Type B pancreatic cell (in vitro differentiated cells): ENCODE data around the gene CNKSR3. TPM values are rescaled to one million over a fixed set of nuclear protein-coding genes. Genes with fewer than 3 reads are reported as not detected.

Source experiments
- DNase-seq: peaks from one replicate; pipeline ENCODE4 v3.0.0; 2021; ENCODE audit warnings: mixed read lengths; ENCODE audit not compliant: unreplicated experiment; ENCODE audit errors: extremely low spot score
- H3K27ac Mint-ChIP-seq: 2 replicates; pipeline ENCODE4 v1.8.0; 2021; ENCODE audit warnings: mild to moderate bottlenecking, mixed read lengths
- H3K27me3 Mint-ChIP-seq: 2 replicates; pipeline ENCODE4 v1.8.0; 2021; ENCODE audit warnings: mixed read lengths
- H3K36me3 Mint-ChIP-seq: 2 replicates; pipeline ENCODE4 v1.8.0; 2021; ENCODE audit warnings: mixed read lengths
- H3K4me1 Mint-ChIP-seq: one replicate; pipeline ENCODE4 v1.8.0; 2021; ENCODE audit warnings: mixed read lengths; ENCODE audit not compliant: unreplicated experiment
- H3K4me3 Mint-ChIP-seq: 2 replicates; pipeline ENCODE4 v1.8.0; 2021; ENCODE audit warnings: mild to moderate bottlenecking, mixed read lengths
- H3K9me3 Mint-ChIP-seq: 2 replicates; pipeline ENCODE4 v1.8.0; 2021; ENCODE audit warnings: mixed read lengths
- CTCF ChIP-seq: fragments of 200-600 bp; sonication (generic); conservative IDR thresholded peaks from 2 replicates; pipeline ENCODE4 v1.5.0; 2021; ENCODE audit warnings: antibody characterized with exemption, mild to moderate bottlenecking
- total RNA-seq: library from RNA; stranded (reverse); gene quantifications from 2 replicates; pipeline ENCODE4 v1.2.1, GENCODE V29; 2021; ENCODE audit warnings: low replicate concordance

Gene CNKSR3
- total RNA-seq, 1 donor from 2014 or later, result 31.0 TPM

GRCh38 chr6:154341871-154342270 is 168.6 kb downstream of the CNKSR3 start:
- no peak overlapping the region for H3K27ac Mint-ChIP-seq
- peaks cover 3% of the 10 kb centered on the region for H3K36me3 Mint-ChIP-seq
- no peak for DNase-seq
- H3K27me3 Mint-ChIP-seq, result no peaks in the 10 kb centered on the region
- peaks cover 9% of the 10 kb centered on the region for H3K9me3 Mint-ChIP-seq
- peaks cover 8% of the 10 kb centered on the region for H3K4me1 Mint-ChIP-seq
- H3K4me3 Mint-ChIP-seq, result no peak overlapping the region
- no peak for TF ChIP-seq CTCF

- no peak for DNase-seq
- no peak overlapping the region for H3K27ac Mint-ChIP-seq
- H3K36me3 Mint-ChIP-seq, result peaks cover 4% of the 10 kb centered on the region
- peaks cover 9% of the 10 kb centered on the region for H3K9me3 Mint-ChIP-seq
- no peaks in the 10 kb centered on the region for H3K27me3 Mint-ChIP-seq
- no peak overlapping the region for H3K4me3 Mint-ChIP-seq
- peaks cover 8% of the 10 kb centered on the region for H3K4me1 Mint-ChIP-seq
- TF ChIP-seq CTCF, result no peak
Observed at GRCh38 chr6:154341336-154341735, 169.1 kb downstream of the CNKSR3 start.

Other genes starting within 250 kb of the CNKSR3 start
- gene IPCEF1, start 153.9 kb downstream of the CNKSR3 start, total RNA-seq, result 0.40 and 1.0 TPM in 2 replicates
- 45.7 and 58.7 TPM in 2 replicates for gene SCAF8, start 222.7 kb upstream of the CNKSR3 start, total RNA-seq